GM23338 (cell line): ENCODE results near the gene OR9G1. TPM values are rescaled to one million over a fixed set of nuclear protein-coding genes. Genes with fewer than 3 reads are reported as not detected.

Experiments
- ATAC-seq: fragments of 200-7000 bp; cut with Tn5 transposase; 3 replicates; pipeline ENCODE4 v1.9.1; 2020
- DNase-seq: peaks from one replicate; pipeline ENCODE4 v3.0.0-alpha.2; 2015; ENCODE audit warnings: low spot score
- H2AFZ ChIP-seq: fragments of 200-600 bp; sonication (generic); 2 replicates; pipeline ENCODE4 v1.8.0; 2016; ENCODE audit warnings: antibody characterized with exemption, mild to moderate bottlenecking, moderate library complexity
- H3F3A ChIP-seq: fragments of 200-600 bp; sonication (generic); replicated peaks from 2 replicates; pipeline ENCODE4 v1.8.0; 2017; ENCODE audit warnings: antibody characterized with exemption, mixed run types, low read depth
- H3K27ac ChIP-seq: fragments of 200-600 bp; sonication (generic); 2 replicates; pipeline ENCODE4 v1.6.1; 2016; ENCODE audit warnings: low read depth
- H3K27me3 ChIP-seq: fragments of 200-600 bp; sonication (generic); 2 replicates; pipeline ENCODE4 v1.8.0; 2016; ENCODE audit warnings: mild to moderate bottlenecking, mixed run types, moderate library complexity; ENCODE audit not compliant: insufficient read depth
- H3K36me3 ChIP-seq: fragments of 200-600 bp; sonication (generic); 2 replicates; pipeline ENCODE4 v1.8.0; 2016; ENCODE audit warnings: mild to moderate bottlenecking; ENCODE audit not compliant: insufficient read depth
- H3K4me1 ChIP-seq: fragments of 200-600 bp; sonication (generic); 2 replicates; pipeline ENCODE4 v1.8.0; 2016; ENCODE audit warnings: mild to moderate bottlenecking, moderate library complexity; ENCODE audit not compliant: insufficient read depth
- H3K4me2 ChIP-seq: fragments of 200-600 bp; sonication (generic); 2 replicates; pipeline ENCODE4 v1.7.1; 2017; ENCODE audit warnings: mixed run types
- H3K4me3 ChIP-seq: fragments of 200-600 bp; sonication (generic); 2 replicates; pipeline ENCODE4 v1.6.1; 2016; ENCODE audit warnings: mixed run types
- H3K79me2 ChIP-seq: fragments of 200-600 bp; sonication (generic); replicated peaks from 2 replicates; pipeline ENCODE4 v1.8.0; 2017; ENCODE audit warnings: mild to moderate bottlenecking; ENCODE audit not compliant: insufficient read depth
- H3K9me2 ChIP-seq: fragments of 200-600 bp; sonication (generic); 2 replicates; pipeline ENCODE4 v1.8.0; 2017; ENCODE audit not compliant: insufficient read depth
- H4K20me1 ChIP-seq: fragments of 200-600 bp; sonication (generic); replicated peaks from 2 replicates; pipeline ENCODE4 v1.8.0; 2017; ENCODE audit warnings: mild to moderate bottlenecking; ENCODE audit not compliant: insufficient read depth
- H3K27ac Mint-ChIP-seq: 2 replicates; pipeline ENCODE4 v1.8.0; 2020; ENCODE audit warnings: inconsistent platforms, mild to moderate bottlenecking, moderate library complexity, mixed read lengths
- H3K27me3 Mint-ChIP-seq: 3 replicates; pipeline ENCODE4 v1.8.0; 2022; ENCODE audit warnings: low read depth, mild to moderate bottlenecking, moderate library complexity, mixed read lengths, inconsistent platforms; ENCODE audit not compliant: insufficient read depth, poor library complexity
- H3K36me3 Mint-ChIP-seq: 3 replicates; pipeline ENCODE4 v1.8.0; 2021; ENCODE audit warnings: low read depth, mild to moderate bottlenecking, inconsistent platforms, moderate library complexity, mixed read lengths
- H3K4me1 Mint-ChIP-seq: 3 replicates; pipeline ENCODE4 v1.8.0; 2020; ENCODE audit warnings: mild to moderate bottlenecking, inconsistent platforms, mixed read lengths
- H3K4me3 Mint-ChIP-seq: 3 replicates; pipeline ENCODE4 v1.8.0; 2021; ENCODE audit warnings: moderate library complexity, mild to moderate bottlenecking, inconsistent platforms, mixed read lengths
- H3K9me3 Mint-ChIP-seq: 3 replicates; pipeline ENCODE4 v1.8.0; 2020; ENCODE audit warnings: moderate library complexity, mild to moderate bottlenecking, inconsistent platforms, mixed read lengths
- CREB1 ChIP-seq: fragments of 250-450 bp; sonication (Bioruptor Pico); IDR thresholded peaks from 2 replicates; pipeline ENCODE4 v1.5.0; 2020; ENCODE audit warnings: low read depth, mild to moderate bottlenecking, moderate library complexity
- CTCF ChIP-seq, 2 experiments: fragments of 200-600 bp in 1 of 2; sonication (generic) in 1 of 2; conservative IDR thresholded peaks; 2 replicates each; pipeline versions ENCODE4 v1.5.1 to v1.6.1; 2016 to 2017; ENCODE audit warnings: antibody characterized with exemption in 2 of 2, low read depth in 2 of 2, mild to moderate bottlenecking in 2 of 2, moderate library complexity in 1 of 2
- ETS1 ChIP-seq: IDR thresholded peaks from 2 replicates; pipeline ENCODE4 v1.6.1; 2016; ENCODE audit warnings: antibody characterized with exemption
- EZH2 ChIP-seq: fragments of 200-600 bp; sonication (generic); IDR thresholded peaks from one replicate; pipeline ENCODE4 v1.8.0; 2017; ENCODE audit warnings: antibody characterized with exemption, mild to moderate bottlenecking, low read depth; ENCODE audit not compliant: unreplicated experiment
- EZH2phosphoT487 ChIP-seq: fragments of 200-600 bp; sonication (generic); IDR thresholded peaks from one replicate; pipeline ENCODE4 v1.8.1; 2018; ENCODE audit warnings: antibody characterized with exemption; ENCODE audit not compliant: unreplicated experiment
- JUNB ChIP-seq: IDR thresholded peaks from one replicate; pipeline ENCODE4 v1.6.1; 2016; ENCODE audit warnings: antibody characterized with exemption; ENCODE audit not compliant: unreplicated experiment
- NANOG ChIP-seq: IDR thresholded peaks from 2 replicates; pipeline ENCODE4 v1.6.1; 2016; ENCODE audit warnings: antibody characterized with exemption, borderline replicate concordance
- POLR2AphosphoS5 ChIP-seq: IDR thresholded peaks from 2 replicates; pipeline ENCODE4 v1.6.1; 2016; ENCODE audit warnings: antibody characterized with exemption, low read depth
- REST ChIP-seq: IDR thresholded peaks from one replicate; pipeline ENCODE4 v1.6.1; 2018; ENCODE audit warnings: antibody characterized with exemption; ENCODE audit not compliant: unreplicated experiment
- STAT1 ChIP-seq: IDR thresholded peaks from one replicate; pipeline ENCODE4 v1.6.1; 2016; ENCODE audit warnings: antibody characterized with exemption; ENCODE audit not compliant: unreplicated experiment
- ZNF114 ChIP-seq: fragments of 250-450 bp; sonication (Bioruptor Pico); IDR thresholded peaks from 2 replicates; pipeline ENCODE4 v1.5.0; 2020; ENCODE audit warnings: mild to moderate bottlenecking, moderate library complexity
- ZNF331 ChIP-seq: fragments of 250-450 bp; sonication (Bioruptor Pico); IDR thresholded peaks from 2 replicates; pipeline ENCODE4 v1.5.0; 2020; ENCODE audit warnings: low read depth, mild to moderate bottlenecking, moderate library complexity
- polyA plus RNA-seq: library from polyadenylated mRNA; unstranded; fragments of >200 nt; fragmentation: Nextera tagmentation; extraction: Ambion mirVana; gene quantifications from 2 replicates; pipeline ENCODE4 v1.2.1, GENCODE V29; 2016
- total RNA-seq: library from RNA; depleted of rRNA; stranded (reverse); fragments of >200 nt; shearing (Covaris generic); gene quantifications from 2 replicates; pipeline ENCODE4 v1.2.3, GENCODE V29; 2014
- TF ChIP-seq, protein P1 (sequence below): fragments of 250-450 bp; sonication (Bioruptor Pico); IDR thresholded peaks from 2 replicates; pipeline ENCODE4 v1.5.0; 2020; ENCODE audit warnings: mild to moderate bottlenecking, moderate library complexity

The OR9G1 gene
- total and polyA plus RNA-seq, 2 experiments from 2014 or later, result not detected

DNA sequence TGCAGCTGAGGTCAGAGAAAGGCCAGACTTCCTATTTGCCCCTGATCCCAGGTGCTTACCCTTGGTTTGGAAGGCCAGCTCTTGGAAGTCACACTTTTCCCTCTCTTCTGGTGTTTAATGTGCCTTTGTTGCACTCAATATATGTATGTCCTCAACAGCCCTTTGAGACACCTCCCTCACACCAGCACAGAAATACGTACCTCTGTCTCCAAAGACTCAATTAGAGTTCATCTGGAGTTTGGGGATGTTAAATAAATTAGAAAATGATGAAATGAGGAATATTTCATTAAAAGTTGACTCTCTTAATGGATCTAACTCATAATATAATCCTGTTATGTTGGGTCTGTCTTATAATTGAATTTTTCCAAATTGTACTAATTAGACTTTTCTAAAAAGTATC, 49.7 kb downstream of the OR9G1 start, which contains the start of gene OR9G4:
Gene OR9G4 (minus strand): TSS at position 101 of the 400 bp plus-strand sequence. CDS start 4,931 bp downstream, outside the sequence.
- Histone ChIP-seq H3K4me2 (no peak within 1 kb of the TSS), H3K27ac (no peak within 1 kb of the TSS), H3K36me3 (no peaks in the 10 kb centered on the region), H3K79me2 (no peaks in the 10 kb centered on the region), H2AFZ (no peak within 1 kb of the TSS; the same call in 1 of the 2 replicates), H3K4me1 (no peaks in the 10 kb centered on the region), H3K4me3 (no peak within 1 kb of the TSS), H3K27me3 (no peaks in the 10 kb centered on the region), H3K9me2 (peaks cover 3% of the 10 kb centered on the region; the same call in 1 of the 2 replicates), H4K20me1 (no peaks in the 10 kb centered on the region), H3F3A (no peaks in the 10 kb centered on the region)
- ATAC-seq, result no peak
- Mint-ChIP-seq H3K36me3 (peaks cover 4% of the 10 kb centered on the region; the same call in 1 of the 3 replicates), H3K27ac (no peak within 1 kb of the TSS; the same call in 1 of the 2 replicates), H3K4me3 (no peak within 1 kb of the TSS), H3K4me1 (no peaks in the 10 kb centered on the region), H3K27me3 (no peaks in the 10 kb centered on the region), H3K9me3 (peaks cover 5% of the 10 kb centered on the region; the same call in 2 of the 3 replicates)
- TF ChIP-seq ZNF114 (CRISPR knock-in tag) (no peak), EZH2phosphoT487 (no peak), CTCF (conservative IDR thresholded peaks at IDR 0.05; ENCODE audit: low read depth in 2 of 2) (no peak), ZNF331 (no peak), ETS1 (no peak), CREB1 (no peak), EZH2 (no peak), STAT1 (no peak), REST (no peak), POLR2AphosphoS5 (no peak), JUNB (no peak), NANOG (no peak)
- TF ChIP-seq, protein P1, sequence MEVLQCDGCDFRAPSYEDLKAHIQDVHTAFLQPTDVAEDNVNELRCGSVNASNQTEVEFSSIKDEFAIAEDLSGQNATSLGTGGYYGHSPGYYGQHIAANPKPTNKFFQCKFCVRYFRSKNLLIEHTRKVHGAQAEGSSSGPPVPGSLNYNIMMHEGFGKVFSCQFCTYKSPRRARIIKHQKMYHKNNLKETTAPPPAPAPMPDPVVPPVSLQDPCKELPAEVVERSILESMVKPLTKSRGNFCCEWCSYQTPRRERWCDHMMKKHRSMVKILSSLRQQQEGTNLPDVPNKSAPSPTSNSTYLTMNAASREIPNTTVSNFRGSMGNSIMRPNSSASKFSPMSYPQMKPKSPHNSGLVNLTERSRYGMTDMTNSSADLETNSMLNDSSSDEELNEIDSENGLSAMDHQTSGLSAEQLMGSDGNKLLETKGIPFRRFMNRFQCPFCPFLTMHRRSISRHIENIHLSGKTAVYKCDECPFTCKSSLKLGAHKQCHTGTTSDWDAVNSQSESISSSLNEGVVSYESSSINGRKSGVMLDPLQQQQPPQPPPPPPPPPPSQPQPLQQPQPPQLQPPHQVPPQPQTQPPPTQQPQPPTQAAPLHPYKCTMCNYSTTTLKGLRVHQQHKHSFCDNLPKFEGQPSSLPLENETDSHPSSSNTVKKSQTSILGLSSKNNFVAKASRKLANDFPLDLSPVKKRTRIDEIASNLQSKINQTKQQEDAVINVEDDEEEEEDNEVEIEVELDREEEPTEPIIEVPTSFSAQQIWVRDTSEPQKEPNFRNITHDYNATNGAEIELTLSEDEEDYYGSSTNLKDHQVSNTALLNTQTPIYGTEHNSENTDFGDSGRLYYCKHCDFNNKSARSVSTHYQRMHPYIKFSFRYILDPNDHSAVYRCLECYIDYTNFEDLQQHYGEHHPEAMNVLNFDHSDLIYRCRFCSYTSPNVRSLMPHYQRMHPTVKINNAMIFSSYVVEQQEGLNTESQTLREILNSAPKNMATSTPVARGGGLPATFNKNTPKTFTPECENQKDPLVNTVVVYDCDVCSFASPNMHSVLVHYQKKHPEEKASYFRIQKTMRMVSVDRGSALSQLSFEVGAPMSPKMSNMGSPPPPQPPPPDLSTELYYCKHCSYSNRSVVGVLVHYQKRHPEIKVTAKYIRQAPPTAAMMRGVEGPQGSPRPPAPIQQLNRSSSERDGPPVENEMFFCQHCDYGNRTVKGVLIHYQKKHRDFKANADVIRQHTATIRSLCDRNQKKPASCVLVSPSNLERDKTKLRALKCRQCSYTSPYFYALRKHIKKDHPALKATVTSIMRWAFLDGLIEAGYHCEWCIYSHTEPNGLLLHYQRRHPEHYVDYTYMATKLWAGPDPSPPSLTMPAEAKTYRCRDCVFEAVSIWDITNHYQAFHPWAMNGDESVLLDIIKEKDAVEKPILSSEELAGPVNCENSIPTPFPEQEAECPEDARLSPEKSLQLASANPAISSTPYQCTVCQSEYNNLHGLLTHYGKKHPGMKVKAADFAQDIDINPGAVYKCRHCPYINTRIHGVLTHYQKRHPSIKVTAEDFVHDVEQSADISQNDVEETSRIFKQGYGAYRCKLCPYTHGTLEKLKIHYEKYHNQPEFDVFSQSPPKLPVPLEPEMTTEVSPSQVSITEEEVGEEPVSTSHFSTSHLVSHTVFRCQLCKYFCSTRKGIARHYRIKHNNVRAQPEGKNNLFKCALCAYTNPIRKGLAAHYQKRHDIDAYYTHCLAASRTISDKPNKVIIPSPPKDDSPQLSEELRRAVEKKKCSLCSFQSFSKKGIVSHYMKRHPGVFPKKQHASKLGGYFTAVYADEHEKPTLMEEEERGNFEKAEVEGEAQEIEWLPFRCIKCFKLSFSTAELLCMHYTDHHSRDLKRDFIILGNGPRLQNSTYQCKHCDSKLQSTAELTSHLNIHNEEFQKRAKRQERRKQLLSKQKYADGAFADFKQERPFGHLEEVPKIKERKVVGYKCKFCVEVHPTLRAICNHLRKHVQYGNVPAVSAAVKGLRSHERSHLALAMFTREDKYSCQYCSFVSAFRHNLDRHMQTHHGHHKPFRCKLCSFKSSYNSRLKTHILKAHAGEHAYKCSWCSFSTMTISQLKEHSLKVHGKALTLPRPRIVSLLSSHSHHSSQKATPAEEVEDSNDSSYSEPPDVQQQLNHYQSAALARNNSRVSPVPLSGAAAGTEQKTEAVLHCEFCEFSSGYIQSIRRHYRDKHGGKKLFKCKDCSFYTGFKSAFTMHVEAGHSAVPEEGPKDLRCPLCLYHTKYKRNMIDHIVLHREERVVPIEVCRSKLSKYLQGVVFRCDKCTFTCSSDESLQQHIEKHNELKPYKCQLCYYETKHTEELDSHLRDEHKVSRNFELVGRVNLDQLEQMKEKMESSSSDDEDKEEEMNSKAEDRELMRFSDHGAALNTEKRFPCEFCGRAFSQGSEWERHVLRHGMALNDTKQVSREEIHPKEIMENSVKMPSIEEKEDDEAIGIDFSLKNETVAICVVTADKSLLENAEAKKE (CRISPR knock-in tag), result no peak
- DNase-seq, result no peak
